ENCODE measurements around the gene MAP7. TPM values are rescaled to one million over a fixed set of nuclear protein-coding genes. Genes with fewer than 3 reads are reported as not detected.

Gene MAP7
- total RNA-seq, 1 donor from 2014 or later: 1.3 TPM

DNA sequence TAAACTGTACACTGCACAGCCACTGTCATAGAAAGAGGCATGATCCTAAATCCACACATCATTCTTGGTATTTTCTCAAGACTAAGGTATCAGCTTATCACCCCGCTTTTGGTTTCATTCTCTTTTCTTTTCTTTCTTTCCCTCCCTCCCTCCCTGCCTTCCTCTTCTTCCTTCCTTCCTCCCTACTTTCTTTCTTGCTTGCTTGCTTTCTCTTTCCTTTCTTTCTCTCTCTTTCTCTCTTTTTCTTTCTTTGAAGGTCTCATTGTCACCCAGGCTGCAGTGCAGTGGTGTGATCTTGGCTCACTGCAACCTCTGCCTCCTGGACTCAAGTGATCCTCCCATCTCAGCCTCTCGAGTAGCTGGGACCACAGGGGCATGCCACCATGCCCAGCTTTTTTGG is 81.1 kb downstream of the MAP7 start:
- Mint-ChIP-seq H3K27ac (ENCODE audit: unreplicated experiment) (no peak overlapping the region), H3K4me3 (no peak overlapping the region), H3K4me1 (peaks cover 28% of the 10 kb centered on the region), H3K27me3 (ENCODE audit: low read depth) (peaks cover 9% of the 10 kb centered on the region), H3K9me3 (no peaks in the 10 kb centered on the region), H3K36me3 (ENCODE audit: low read depth) (no peaks in the 10 kb centered on the region)
- TF ChIP-seq, protein P1, sequence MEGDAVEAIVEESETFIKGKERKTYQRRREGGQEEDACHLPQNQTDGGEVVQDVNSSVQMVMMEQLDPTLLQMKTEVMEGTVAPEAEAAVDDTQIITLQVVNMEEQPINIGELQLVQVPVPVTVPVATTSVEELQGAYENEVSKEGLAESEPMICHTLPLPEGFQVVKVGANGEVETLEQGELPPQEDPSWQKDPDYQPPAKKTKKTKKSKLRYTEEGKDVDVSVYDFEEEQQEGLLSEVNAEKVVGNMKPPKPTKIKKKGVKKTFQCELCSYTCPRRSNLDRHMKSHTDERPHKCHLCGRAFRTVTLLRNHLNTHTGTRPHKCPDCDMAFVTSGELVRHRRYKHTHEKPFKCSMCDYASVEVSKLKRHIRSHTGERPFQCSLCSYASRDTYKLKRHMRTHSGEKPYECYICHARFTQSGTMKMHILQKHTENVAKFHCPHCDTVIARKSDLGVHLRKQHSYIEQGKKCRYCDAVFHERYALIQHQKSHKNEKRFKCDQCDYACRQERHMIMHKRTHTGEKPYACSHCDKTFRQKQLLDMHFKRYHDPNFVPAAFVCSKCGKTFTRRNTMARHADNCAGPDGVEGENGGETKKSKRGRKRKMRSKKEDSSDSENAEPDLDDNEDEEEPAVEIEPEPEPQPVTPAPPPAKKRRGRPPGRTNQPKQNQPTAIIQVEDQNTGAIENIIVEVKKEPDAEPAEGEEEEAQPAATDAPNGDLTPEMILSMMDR (conservative IDR thresholded peaks at IDR 0.05): no peak
- no peak for DNase-seq (ENCODE audit: low read depth, low spot score)

DNA sequence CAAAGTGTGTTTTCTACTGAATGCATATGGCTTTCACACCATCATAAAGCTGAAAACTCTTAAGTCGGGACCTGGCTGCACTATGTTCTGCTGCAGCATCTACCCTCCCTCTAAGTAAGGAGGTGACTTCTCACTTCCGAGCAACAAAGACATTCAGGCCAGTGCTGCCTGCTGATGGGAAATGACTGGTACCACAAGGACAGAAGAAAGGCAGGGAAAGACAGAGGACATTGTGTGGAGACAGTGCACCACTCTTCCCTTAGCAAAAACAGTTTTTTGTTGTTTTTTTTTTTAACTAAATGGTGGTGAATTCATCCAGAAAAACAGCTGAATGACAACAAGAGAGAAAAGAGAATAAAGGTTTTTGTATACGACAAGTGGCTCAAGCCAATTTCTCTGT is 81.5 kb downstream of the MAP7 start:
- TF ChIP-seq, protein P1 (conservative IDR thresholded peaks at IDR 0.05): no peak
- DNase-seq (ENCODE audit: low read depth, low spot score): no peak
- no peaks in the 10 kb centered on the region for H3K36me3 Mint-ChIP-seq (ENCODE audit: low read depth)
- H3K27ac Mint-ChIP-seq (ENCODE audit: unreplicated experiment): no peak overlapping the region
- no peak overlapping the region for H3K4me3 Mint-ChIP-seq
- peaks cover 6% of the 10 kb centered on the region for H3K27me3 Mint-ChIP-seq (ENCODE audit: low read depth)
- H3K9me3 Mint-ChIP-seq: no peaks in the 10 kb centered on the region
- H3K4me1 Mint-ChIP-seq: peaks cover 28% of the 10 kb centered on the region

DNA sequence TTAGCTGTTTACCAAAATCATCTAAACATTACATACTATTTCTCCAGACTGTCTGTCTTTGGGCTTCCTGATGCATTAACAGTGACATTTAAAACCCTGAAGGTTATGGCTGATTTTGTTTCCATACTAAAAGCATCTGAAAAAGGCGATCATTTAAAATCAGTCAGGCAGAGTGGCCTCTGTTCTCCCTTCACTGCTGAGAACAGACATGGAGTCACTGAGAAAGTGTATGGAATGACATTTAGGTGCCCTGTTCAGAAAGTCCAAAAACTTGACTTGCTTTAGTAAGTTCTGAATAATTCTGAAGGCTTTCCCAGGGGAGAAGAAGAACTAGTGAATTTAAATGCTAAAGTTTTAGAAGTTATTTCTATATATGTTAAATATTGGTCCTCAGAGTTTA is 83.0 kb downstream of the MAP7 start:
- DNase-seq (ENCODE audit: low read depth, low spot score): no peak
- H3K27ac Mint-ChIP-seq (ENCODE audit: unreplicated experiment): no peak overlapping the region
- no peaks in the 10 kb centered on the region for H3K36me3 Mint-ChIP-seq (ENCODE audit: low read depth)
- H3K4me3 Mint-ChIP-seq: no peak overlapping the region
- TF ChIP-seq, protein P1 (conservative IDR thresholded peaks at IDR 0.05): no peak
- no peaks in the 10 kb centered on the region for H3K9me3 Mint-ChIP-seq
- peaks cover 28% of the 10 kb centered on the region for H3K4me1 Mint-ChIP-seq
- peaks cover 2% of the 10 kb centered on the region for H3K27me3 Mint-ChIP-seq (ENCODE audit: low read depth)

DNA sequence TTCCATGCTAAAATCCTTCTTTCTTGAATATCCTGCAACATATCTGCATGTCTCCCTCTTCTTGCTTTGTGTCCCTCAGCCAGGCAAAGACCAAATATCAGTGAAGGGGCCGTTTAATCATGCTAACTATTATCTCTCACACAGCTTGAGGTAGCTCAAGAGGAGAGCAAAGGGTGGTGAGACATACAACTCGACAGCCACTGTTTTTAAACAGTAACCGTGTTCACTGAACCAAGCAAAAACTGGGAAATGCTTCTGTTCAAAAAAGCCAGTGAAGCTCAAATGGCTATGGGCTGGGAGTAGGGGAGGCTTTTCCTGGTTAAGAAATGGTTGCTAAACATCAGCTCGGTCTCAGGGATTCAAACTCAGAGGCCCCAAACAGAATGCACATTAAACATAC is 83.4 kb downstream of the MAP7 start:
- H3K4me3 Mint-ChIP-seq: peak overlapping the region; percentile 50
- H3K36me3 Mint-ChIP-seq (ENCODE audit: low read depth): no peaks in the 10 kb centered on the region
- peaks cover 28% of the 10 kb centered on the region for H3K4me1 Mint-ChIP-seq
- H3K27me3 Mint-ChIP-seq (ENCODE audit: low read depth): peaks cover 2% of the 10 kb centered on the region
- TF ChIP-seq, protein P1 (conservative IDR thresholded peaks at IDR 0.05): no peak
- H3K27ac Mint-ChIP-seq (ENCODE audit: unreplicated experiment): peak overlapping the region; percentile 90
- H3K9me3 Mint-ChIP-seq: no peaks in the 10 kb centered on the region
- DNase-seq (ENCODE audit: low read depth, low spot score): no peak

DNA sequence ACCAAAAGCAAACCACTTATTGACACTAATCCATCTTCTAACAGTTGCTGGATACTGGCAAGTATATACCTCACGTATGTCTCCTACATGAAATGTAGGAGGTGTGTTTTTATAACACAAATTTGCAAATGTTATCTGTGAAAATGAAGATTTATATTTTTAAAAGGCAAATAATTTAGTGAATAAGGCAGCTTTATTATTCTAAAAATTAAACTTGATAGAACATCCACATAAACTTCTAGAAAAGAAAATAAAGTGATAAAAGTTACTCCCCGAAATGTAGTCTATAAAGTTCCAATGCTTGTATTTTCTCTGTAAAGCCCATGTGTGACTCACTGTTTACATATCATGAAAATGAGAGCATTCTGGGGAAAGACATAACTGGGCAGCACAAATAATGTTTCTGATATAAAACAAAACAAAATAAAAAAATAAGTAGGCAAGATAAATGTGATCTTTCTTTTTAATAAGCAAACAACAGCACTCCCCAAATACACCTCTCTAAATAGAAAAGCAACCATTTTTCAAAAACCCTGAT is 84.4 kb downstream of the MAP7 start:
- H3K27me3 Mint-ChIP-seq (ENCODE audit: low read depth): peaks cover 2% of the 10 kb centered on the region
- H3K4me1 Mint-ChIP-seq: peaks cover 28% of the 10 kb centered on the region
- H3K27ac Mint-ChIP-seq (ENCODE audit: unreplicated experiment): no peak overlapping the region
- TF ChIP-seq, protein P1 (conservative IDR thresholded peaks at IDR 0.05): no peak
- no peaks in the 10 kb centered on the region for H3K36me3 Mint-ChIP-seq (ENCODE audit: low read depth)
- DNase-seq (ENCODE audit: low read depth, low spot score): no peak
- H3K9me3 Mint-ChIP-seq: no peaks in the 10 kb centered on the region
- no peak overlapping the region for H3K4me3 Mint-ChIP-seq
